K562 (cell line): Measurements from ENCODE around the gene ZNF593OS. TPM values are rescaled to one million over a fixed set of nuclear protein-coding genes. Genes with fewer than 3 reads are reported as not detected.

ENCODE experiments used
- ARNT ChIP-seq, 2 experiments: fragments of 450-650 bp; IDR thresholded peaks; 2 replicates each; pipeline ENCODE4 v1.6.1; 2016; ENCODE audit warnings: mild to moderate bottlenecking in 1 of 2
- HOXB6 ChIP-seq: fragments of 250-450 bp; sonication (Bioruptor Pico); IDR thresholded peaks from 2 replicates; pipeline ENCODE4 v1.5.1; 2022; ENCODE audit warnings: mild to moderate bottlenecking, borderline replicate concordance
- HSF4 ChIP-seq: fragments of 250-450 bp; sonication (Bioruptor Pico); IDR thresholded peaks from 2 replicates; pipeline ENCODE4 v2.1.2; 2022; ENCODE audit warnings: mild to moderate bottlenecking, moderate library complexity, borderline replicate concordance
- JUNB ChIP-seq: fragments of 450-650 bp; formaldehyde crosslinking; conservative IDR thresholded peaks from 2 replicates; pipeline ENCODE4 v1.4.0; 2020; ENCODE audit warnings: mild to moderate bottlenecking
- KDM5B ChIP-seq: fragments of 200-600 bp; sonication (generic); IDR thresholded peaks from 2 replicates; pipeline ENCODE4 v1.6.1; 2012; ENCODE audit warnings: low read depth, mild to moderate bottlenecking, moderate library complexity, low read length, control low read depth, inconsistent platforms; ENCODE audit not compliant: insufficient replicate concordance
- KLF13 ChIP-seq: fragments of 450-650 bp; IDR thresholded peaks from 2 replicates; pipeline ENCODE4 v1.6.1; 2016; ENCODE audit warnings: missing genetic modification characterization, low read depth, mild to moderate bottlenecking, missing compliant biosample characterization, moderate library complexity, borderline replicate concordance
- MCM7 ChIP-seq, 2 experiments: fragments of 450-650 bp; IDR thresholded peaks; 2 replicates each; pipeline ENCODE4 v1.6.1; 2016 to 2018
- NCOA1 ChIP-seq: fragments of 450-650 bp; IDR thresholded peaks from 2 replicates; pipeline ENCODE4 v1.6.1; 2016; ENCODE audit warnings: low read depth
- TAF9B ChIP-seq: fragments of 450-650 bp; IDR thresholded peaks from 2 replicates; pipeline ENCODE4 v1.6.1; 2018; ENCODE audit warnings: mild to moderate bottlenecking; ENCODE audit not compliant: partially characterized antibody
- TRIM28 ChIP-seq: fragments of 450-650 bp; IDR thresholded peaks from 2 replicates; pipeline ENCODE4 v1.6.1; 2017
- ZKSCAN3 ChIP-seq: fragments of 250-450 bp; sonication (Bioruptor Pico); IDR thresholded peaks from 2 replicates; pipeline ENCODE4 v1.4.0; 2020
- ZNF263 ChIP-seq: sonication (generic); formaldehyde crosslinking; IDR thresholded peaks from 2 replicates; pipeline ENCODE4 v1.8.0; 2022; ENCODE audit warnings: mild to moderate bottlenecking, missing genetic modification reagents, borderline replicate concordance
- ZNF431 ChIP-seq: sonication (generic); formaldehyde crosslinking; IDR thresholded peaks from 2 replicates; pipeline ENCODE4 v1.8.0; 2022; ENCODE audit warnings: mild to moderate bottlenecking, missing genetic modification reagents
- ZNF695 ChIP-seq: fragments of 450-650 bp; formaldehyde crosslinking; IDR thresholded peaks from 2 replicates; pipeline ENCODE4 v1.4.0; 2020; ENCODE audit warnings: mild to moderate bottlenecking, moderate library complexity
- ZNF766 ChIP-seq: fragments of 200-800 bp; sonication (Bioruptor generic); conservative IDR thresholded peaks from 2 replicates; pipeline ENCODE4 v1.6.1; 2016; ENCODE audit warnings: missing genetic modification characterization, missing compliant biosample characterization
- polyA plus RNA-seq, 8 experiments: library from polyadenylated mRNA; depleted of rRNA in 4 of 8; stranded (reverse) in 5 of 8; unstranded in 3 of 8; fragments of >200 nt; fragmentation: Nextera tagmentation in 2 of 8; fragmentation: Illumina TruSeq in 1 of 8; extraction: Ambion mirVana in 2 of 8; extraction: Trizol in 1 of 8; gene quantifications; 2 replicates each; pipeline versions ENCODE4 v1.2.1 to v1.2.3, GENCODE V29; 2011 to 2014; ENCODE audit warnings: inconsistent platforms in 1 of 8, missing spikeins in 1 of 8
- total RNA-seq, 7 experiments: library from RNA; depleted of rRNA in 6 of 7; stranded (reverse); fragments of >200 nt in 6 of 7; fragmentation: Illumina TruSeq in 2 of 7; extraction: Trizol in 2 of 7; gene quantifications; 2 replicates each; pipeline versions ENCODE4 v1.2.1 to v1.2.3, GENCODE V29; 2011 to 2021; ENCODE audit warnings: low replicate concordance in 1 of 7
- TF ChIP-seq, protein P1 (sequence below): sonication (generic); formaldehyde crosslinking; IDR thresholded peaks from 2 replicates; pipeline ENCODE4 v1.8.1; 2023; ENCODE audit warnings: mild to moderate bottlenecking, missing genetic modification reagents
- TF ChIP-seq, protein P2 (sequence below): sonication (generic); formaldehyde crosslinking; IDR thresholded peaks from 2 replicates; pipeline ENCODE4 v1.8.1; 2022; ENCODE audit warnings: missing genetic modification reagents
- TF ChIP-seq, protein P3 (sequence below): fragments of 200-800 bp; sonication (Bioruptor generic); IDR thresholded peaks from 2 replicates; pipeline ENCODE4 v1.6.1; 2016; ENCODE audit warnings: missing genetic modification characterization, missing compliant biosample characterization

ZNF593OS gene
- total and polyA plus RNA-seq, 9 of the 15 experiments (the other 6 are each of a cell fraction or from before 2014, with no cell fraction given), result 0.24 to 0.27 TPM; not detected in 7

GRCh38 chr1:26122988-26123973 lies 48.4 kb downstream of the ZNF593OS start (continued):
- TF ChIP-seq, protein P1, sequence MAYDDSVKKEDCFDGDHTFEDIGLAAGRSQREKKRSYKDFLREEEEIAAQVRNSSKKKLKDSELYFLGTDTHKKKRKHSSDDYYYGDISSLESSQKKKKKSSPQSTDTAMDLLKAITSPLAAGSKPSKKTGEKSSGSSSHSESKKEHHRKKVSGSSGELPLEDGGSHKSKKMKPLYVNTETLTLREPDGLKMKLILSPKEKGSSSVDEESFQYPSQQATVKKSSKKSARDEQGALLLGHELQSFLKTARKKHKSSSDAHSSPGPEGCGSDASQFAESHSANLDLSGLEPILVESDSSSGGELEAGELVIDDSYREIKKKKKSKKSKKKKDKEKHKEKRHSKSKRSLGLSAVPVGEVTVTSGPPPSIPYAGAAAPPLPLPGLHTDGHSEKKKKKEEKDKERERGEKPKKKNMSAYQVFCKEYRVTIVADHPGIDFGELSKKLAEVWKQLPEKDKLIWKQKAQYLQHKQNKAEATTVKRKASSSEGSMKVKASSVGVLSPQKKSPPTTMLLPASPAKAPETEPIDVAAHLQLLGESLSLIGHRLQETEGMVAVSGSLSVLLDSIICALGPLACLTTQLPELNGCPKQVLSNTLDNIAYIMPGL (CRISPR knock-in tag), result no peak
- TF ChIP-seq TAF9B (peak; percentile 66), ZNF695 (CRISPR knock-in tag) (no peak), MCM7 (IDR thresholded peaks at IDR 0.05) (no peak), ZNF263 (CRISPR knock-in tag) (no peak), HSF4 (CRISPR knock-in tag) (peak; percentile 17; the same call in 1 of the 2 replicates), ZNF766 (CRISPR knock-in tag) (peak; percentile 92), ZKSCAN3 (CRISPR knock-in tag) (no peak), NCOA1 (no peak), ARNT (IDR thresholded peaks at IDR 0.05) (peak; percentile 21 to 62; a peak in 1 of 4 replicates), KLF13 (tag) (peak; percentile 48; the same call in 1 of the 2 replicates), ZNF431 (no peak), KDM5B (no peak), HOXB6 (CRISPR knock-in tag) (no peak), JUNB (no peak), TRIM28 (0 out of 2 replicates have a peak, but pooled peaks have one; percentile 10)
- TF ChIP-seq, protein P2, sequence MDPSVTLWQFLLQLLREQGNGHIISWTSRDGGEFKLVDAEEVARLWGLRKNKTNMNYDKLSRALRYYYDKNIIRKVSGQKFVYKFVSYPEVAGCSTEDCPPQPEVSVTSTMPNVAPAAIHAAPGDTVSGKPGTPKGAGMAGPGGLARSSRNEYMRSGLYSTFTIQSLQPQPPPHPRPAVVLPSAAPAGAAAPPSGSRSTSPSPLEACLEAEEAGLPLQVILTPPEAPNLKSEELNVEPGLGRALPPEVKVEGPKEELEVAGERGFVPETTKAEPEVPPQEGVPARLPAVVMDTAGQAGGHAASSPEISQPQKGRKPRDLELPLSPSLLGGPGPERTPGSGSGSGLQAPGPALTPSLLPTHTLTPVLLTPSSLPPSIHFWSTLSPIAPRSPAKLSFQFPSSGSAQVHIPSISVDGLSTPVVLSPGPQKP (CRISPR knock-in tag), result no peak
- TF ChIP-seq, protein P3, sequence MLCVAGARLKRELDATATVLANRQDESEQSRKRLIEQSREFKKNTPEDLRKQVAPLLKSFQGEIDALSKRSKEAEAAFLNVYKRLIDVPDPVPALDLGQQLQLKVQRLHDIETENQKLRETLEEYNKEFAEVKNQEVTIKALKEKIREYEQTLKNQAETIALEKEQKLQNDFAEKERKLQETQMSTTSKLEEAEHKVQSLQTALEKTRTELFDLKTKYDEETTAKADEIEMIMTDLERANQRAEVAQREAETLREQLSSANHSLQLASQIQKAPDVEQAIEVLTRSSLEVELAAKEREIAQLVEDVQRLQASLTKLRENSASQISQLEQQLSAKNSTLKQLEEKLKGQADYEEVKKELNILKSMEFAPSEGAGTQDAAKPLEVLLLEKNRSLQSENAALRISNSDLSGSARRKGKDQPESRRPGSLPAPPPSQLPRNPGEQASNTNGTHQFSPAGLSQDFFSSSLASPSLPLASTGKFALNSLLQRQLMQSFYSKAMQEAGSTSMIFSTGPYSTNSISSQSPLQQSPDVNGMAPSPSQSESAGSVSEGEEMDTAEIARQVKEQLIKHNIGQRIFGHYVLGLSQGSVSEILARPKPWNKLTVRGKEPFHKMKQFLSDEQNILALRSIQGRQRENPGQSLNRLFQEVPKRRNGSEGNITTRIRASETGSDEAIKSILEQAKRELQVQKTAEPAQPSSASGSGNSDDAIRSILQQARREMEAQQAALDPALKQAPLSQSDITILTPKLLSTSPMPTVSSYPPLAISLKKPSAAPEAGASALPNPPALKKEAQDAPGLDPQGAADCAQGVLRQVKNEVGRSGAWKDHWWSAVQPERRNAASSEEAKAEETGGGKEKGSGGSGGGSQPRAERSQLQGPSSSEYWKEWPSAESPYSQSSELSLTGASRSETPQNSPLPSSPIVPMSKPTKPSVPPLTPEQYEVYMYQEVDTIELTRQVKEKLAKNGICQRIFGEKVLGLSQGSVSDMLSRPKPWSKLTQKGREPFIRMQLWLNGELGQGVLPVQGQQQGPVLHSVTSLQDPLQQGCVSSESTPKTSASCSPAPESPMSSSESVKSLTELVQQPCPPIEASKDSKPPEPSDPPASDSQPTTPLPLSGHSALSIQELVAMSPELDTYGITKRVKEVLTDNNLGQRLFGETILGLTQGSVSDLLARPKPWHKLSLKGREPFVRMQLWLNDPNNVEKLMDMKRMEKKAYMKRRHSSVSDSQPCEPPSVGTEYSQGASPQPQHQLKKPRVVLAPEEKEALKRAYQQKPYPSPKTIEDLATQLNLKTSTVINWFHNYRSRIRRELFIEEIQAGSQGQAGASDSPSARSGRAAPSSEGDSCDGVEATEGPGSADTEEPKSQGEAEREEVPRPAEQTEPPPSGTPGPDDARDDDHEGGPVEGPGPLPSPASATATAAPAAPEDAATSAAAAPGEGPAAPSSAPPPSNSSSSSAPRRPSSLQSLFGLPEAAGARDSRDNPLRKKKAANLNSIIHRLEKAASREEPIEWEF (CRISPR knock-in tag), result peak; percentile 82
